Breast epithelium (tissue), 4 donors: Measurements from ENCODE around the gene C22orf31. TPM values are rescaled to one million over a fixed set of nuclear protein-coding genes. Genes with fewer than 3 reads are reported as not detected.

Experiments
- DNase-seq, 2 donors: peaks; one replicate each; pipeline ENCODE4 v3.0.0-alpha.2; 2019; ENCODE audit warnings: low spot score in 2 of 2
- H3K27ac ChIP-seq, 2 donors: fragments of 200-600 bp; sonication (generic) in 1 of 2; one replicate each; pipeline ENCODE4 v1.5.1; 2016 to 2019; ENCODE audit warnings: mild to moderate bottlenecking in 1 of 2
- H3K27me3 ChIP-seq, 2 donors: fragments of 200-600 bp; sonication (generic) in 1 of 2; one replicate each; pipeline versions ENCODE4 v1.5.1 to v1.6.0; 2017 to 2019; ENCODE audit warnings: control low read depth in 1 of 2, mild to moderate bottlenecking in 1 of 2
- H3K36me3 ChIP-seq: fragments of 200-600 bp; one replicate; pipeline ENCODE4 v1.5.1; 2019
- H3K4me1 ChIP-seq, 2 donors: fragments of 200-600 bp; sonication (generic); one replicate each; pipeline ENCODE4 v1.5.1; 2016 to 2019; ENCODE audit warnings: control low read depth in 1 of 2
- H3K4me3 ChIP-seq, 3 donors: fragments of 200-600 bp; sonication (generic); 1 replicate in 2 of 3; 2 replicates in 1 of 3; pipeline ENCODE4 v1.5.1; 2016 to 2019; ENCODE audit warnings: mild to moderate bottlenecking in 3 of 3, moderate library complexity in 2 of 3
- H3K9me3 ChIP-seq, 2 donors: fragments of 200-600 bp; sonication (generic) in 1 of 2; one replicate each; pipeline ENCODE4 v1.5.1; 2016 to 2019; ENCODE audit warnings: control low read depth in 1 of 2
- POLR2A ChIP-seq: fragments of 450-650 bp; IDR thresholded peaks from one replicate; pipeline ENCODE4 v1.6.1; 2016; ENCODE audit warnings: antibody characterized with exemption, mild to moderate bottlenecking, moderate library complexity
- POLR2AphosphoS5 ChIP-seq, 3 donors: sonication (generic); formaldehyde crosslinking; IDR thresholded peaks; one replicate each; pipeline ENCODE4 v1.6.1; 2017; ENCODE audit warnings: antibody characterized with exemption in 3 of 3
- intact Hi-C: fragments of 100-400 bp; cut with DNase I; formaldehyde crosslinking; loops from one replicate; pipeline ENCODE4 v1.15.1; 2023; ENCODE audit warnings: low total_unique reads
- total RNA-seq, 3 donors: library from RNA; depleted of rRNA; stranded (reverse); fragments of >200 nt; gene quantifications; one replicate each; pipeline ENCODE4 v1.1.0, GENCODE V29; 2016
- TF ChIP-seq, protein P1 (sequence below), 3 donors: fragments of 450-650 bp; IDR thresholded peaks; one replicate each; pipeline ENCODE4 v1.5.1; 2016 to 2017; ENCODE audit warnings: antibody characterized with exemption in 3 of 3, mild to moderate bottlenecking in 3 of 3, moderate library complexity in 3 of 3

Gene C22orf31
- total RNA-seq, 3 donors from 2014 or later: 0.73 TPM; not detected in 2

DNA sequence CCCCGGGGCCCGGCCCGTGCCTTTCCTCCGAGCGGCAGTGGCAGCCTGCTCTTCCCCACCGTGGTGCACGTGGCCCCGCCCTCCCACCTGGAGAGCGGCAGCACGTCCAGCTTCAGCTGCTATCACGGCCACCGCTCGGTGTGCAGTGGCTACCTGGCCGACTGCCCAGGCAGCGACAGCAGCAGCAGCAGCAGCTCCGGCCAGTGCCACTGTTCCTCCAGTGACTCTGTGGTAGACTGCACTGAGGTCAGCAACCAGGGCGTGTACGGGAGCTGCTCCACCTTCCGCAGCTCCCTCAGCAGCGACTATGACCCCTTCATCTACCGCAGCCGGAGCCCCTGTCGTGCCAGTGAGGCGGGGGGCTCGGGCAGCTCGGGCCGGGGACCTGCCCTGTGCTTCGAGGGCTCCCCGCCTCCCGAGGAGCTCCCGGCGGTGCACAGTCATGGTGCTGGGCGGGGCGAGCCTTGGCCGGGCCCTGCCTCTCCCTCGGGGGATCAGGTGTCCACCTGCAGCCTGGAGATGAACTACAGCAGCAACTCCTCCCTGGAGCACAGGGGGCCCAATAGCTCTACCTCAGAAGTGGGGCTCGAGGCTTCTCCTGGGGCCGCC is 11.9 kb downstream of the C22orf31 start:
- Histone ChIP-seq H3K36me3 (peaks cover 9% of the 10 kb centered on the region), H3K27me3 (no peaks in the 10 kb centered on the region)
- intact Hi-C loops: loop anchor here (10.0 kb wide), 1 partner anchor 195 kb away; no protein-coding TSS in a partner anchor

DNA sequence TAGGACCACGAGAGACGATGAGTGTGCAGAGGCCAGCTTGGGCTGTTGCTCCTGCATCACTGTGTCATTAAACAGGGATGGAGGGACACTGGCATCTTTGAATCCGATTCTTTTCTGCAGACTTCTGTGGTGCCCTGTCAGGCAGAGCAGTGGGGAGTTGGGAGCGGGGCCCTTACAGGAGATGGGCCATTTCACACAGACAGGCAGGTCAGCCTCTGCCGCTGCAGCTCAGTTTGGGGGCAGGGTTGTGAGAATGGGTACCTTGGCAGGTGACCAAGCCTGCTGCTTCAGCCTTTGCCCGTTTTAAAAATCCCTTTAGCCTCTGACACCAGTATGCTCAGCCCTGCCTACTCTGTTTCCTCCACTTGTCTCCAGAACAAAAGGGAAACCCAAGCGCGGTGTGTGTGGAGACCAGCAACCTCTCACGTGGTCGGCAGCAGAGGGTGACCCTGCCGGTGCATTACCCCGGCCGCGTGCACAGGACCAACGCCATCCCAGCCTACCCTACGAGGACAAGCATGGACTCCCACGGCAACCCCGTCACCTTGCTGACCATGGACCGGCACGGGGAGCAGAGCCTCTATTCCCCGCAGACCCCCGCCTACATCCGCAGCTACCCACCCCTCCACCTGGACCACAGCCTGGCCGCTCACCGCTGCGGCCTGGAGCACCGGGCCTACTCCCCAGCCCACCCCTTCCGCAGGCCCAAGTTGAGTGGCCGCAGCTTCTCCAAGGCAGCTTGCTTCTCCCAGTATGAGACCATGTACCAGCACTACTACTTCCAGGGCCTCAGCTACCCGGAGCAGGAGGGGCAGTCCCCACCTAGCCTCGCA is 12.6 kb downstream of the C22orf31 start:
- TF ChIP-seq POLR2A (no peak), POLR2AphosphoS5 (IDR thresholded peaks at IDR 0.05) (no peak)
- TF ChIP-seq, protein P1, sequence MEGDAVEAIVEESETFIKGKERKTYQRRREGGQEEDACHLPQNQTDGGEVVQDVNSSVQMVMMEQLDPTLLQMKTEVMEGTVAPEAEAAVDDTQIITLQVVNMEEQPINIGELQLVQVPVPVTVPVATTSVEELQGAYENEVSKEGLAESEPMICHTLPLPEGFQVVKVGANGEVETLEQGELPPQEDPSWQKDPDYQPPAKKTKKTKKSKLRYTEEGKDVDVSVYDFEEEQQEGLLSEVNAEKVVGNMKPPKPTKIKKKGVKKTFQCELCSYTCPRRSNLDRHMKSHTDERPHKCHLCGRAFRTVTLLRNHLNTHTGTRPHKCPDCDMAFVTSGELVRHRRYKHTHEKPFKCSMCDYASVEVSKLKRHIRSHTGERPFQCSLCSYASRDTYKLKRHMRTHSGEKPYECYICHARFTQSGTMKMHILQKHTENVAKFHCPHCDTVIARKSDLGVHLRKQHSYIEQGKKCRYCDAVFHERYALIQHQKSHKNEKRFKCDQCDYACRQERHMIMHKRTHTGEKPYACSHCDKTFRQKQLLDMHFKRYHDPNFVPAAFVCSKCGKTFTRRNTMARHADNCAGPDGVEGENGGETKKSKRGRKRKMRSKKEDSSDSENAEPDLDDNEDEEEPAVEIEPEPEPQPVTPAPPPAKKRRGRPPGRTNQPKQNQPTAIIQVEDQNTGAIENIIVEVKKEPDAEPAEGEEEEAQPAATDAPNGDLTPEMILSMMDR (IDR thresholded peaks at IDR 0.05): no peak
- H3K36me3 ChIP-seq: peaks cover 9% of the 10 kb centered on the region
- intact Hi-C loops: loop anchor here (10.0 kb wide), 1 partner anchor 194 kb away; no protein-coding TSS in a partner anchor

More for the DNA sequence above, 11.9 kb downstream of the C22orf31 start:
- no peak for DNase-seq
- H3K27ac ChIP-seq: no peak overlapping the region
- no peaks in the 10 kb centered on the region for H3K9me3 ChIP-seq
- H3K4me3 ChIP-seq: no peak overlapping the region
- no peaks in the 10 kb centered on the region for H3K4me1 ChIP-seq
- TF ChIP-seq POLR2AphosphoS5 (IDR thresholded peaks at IDR 0.05) (no peak), POLR2A (no peak)
- TF ChIP-seq, protein P1 (IDR thresholded peaks at IDR 0.05): no peak

DNA sequence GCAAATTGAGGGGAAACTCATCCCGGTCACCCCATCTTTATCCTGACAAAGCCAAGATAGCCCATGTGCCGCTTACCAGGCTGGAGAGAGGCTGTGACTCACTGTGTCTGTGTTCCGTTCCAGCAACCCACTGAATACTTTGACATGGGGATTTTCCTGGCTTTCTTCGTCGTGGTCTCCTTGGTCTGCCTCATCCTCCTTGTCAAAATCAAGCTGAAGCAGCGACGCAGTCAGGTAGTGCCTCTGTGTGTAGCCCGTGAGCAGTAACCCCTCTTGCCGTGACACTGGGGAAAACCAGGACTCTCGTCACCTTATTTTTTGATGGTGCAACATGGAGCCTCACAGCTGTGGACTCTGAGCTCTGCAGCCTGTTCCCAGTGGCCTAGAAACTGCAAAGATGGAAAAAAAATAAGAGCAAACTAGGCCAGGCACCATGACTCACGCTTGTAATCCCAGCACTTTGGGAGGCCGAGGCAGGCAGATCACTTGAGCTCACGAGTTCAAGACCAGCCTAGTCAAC is 16.9 kb downstream of the C22orf31 start:
- Histone ChIP-seq H3K4me3 (no peak overlapping the region), H3K27ac (peak overlapping the region; percentile 73 to 84), H3K4me1 (peaks cover 0 to 8% of the 10 kb centered on the region in 2 donors), H3K27me3 (no peaks in the 10 kb centered on the region), H3K9me3 (no peaks in the 10 kb centered on the region), H3K36me3 (peaks cover 5% of the 10 kb centered on the region)
- intact Hi-C loops: loop anchor here (10.0 kb wide), 1 partner anchor 190 kb away; no protein-coding TSS in a partner anchor
- TF ChIP-seq POLR2A: no peak
- no peak for TF ChIP-seq POLR2AphosphoS5 (IDR thresholded peaks at IDR 0.05)
- TF ChIP-seq, protein P1 (IDR thresholded peaks at IDR 0.05): no peak
- no peak for DNase-seq

More for the DNA sequence above, 12.6 kb downstream of the C22orf31 start:
- no peaks in the 10 kb centered on the region for H3K9me3 ChIP-seq
- DNase-seq: no peak
- no peaks in the 10 kb centered on the region for H3K27me3 ChIP-seq
- no peaks in the 10 kb centered on the region for H3K4me1 ChIP-seq
- no peak overlapping the region for H3K27ac ChIP-seq
- no peak overlapping the region for H3K4me3 ChIP-seq

DNA sequence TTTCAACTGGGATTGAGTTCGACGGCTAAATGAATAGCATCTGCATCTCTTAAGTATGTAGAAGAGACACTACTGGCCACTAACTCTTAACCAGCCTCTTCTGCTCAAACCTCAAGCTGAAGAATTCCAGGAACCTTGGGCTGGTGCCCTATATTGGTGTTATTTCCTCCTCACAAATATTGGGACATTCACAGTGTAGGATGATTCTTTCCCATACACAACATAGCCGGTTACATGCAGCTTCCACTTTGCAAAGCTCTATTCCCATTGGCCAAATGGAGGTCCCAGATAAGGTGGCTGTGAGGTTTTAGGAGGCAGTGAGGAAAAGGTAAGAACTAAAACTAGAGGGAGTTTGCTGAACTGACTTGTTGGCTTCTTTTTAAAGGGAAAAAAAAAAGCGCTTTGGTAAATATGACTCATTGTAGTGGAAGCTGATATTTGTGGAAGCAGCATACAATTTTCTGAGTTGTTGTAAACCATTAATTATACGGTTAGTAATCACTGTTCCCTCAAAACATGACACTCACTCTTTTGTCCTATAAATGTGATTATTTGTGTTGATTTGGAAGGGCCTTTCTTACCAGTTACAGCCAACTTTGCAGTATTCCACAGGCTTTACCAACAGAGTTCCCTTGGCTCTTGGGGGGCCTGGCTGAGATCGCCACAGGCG is 17.6 kb downstream of the C22orf31 start:
- peak overlapping the region; percentile 73 to 84 for H3K27ac ChIP-seq
- intact Hi-C loops: loop anchor here (10.0 kb wide), 1 partner anchor 189 kb away; no protein-coding TSS in a partner anchor
- no peaks in the 10 kb centered on the region for H3K36me3 ChIP-seq

More for the DNA sequence above, 17.6 kb downstream of the C22orf31 start:
- Histone ChIP-seq H3K4me3 (no peak overlapping the region), H3K27me3 (no peaks in the 10 kb centered on the region), H3K4me1 (peaks cover 0 to 8% of the 10 kb centered on the region in 2 donors), H3K9me3 (no peaks in the 10 kb centered on the region)
- DNase-seq: no peak
- TF ChIP-seq POLR2AphosphoS5 (IDR thresholded peaks at IDR 0.05) (no peak), POLR2A (no peak)
- TF ChIP-seq, protein P1 (IDR thresholded peaks at IDR 0.05): no peak
